ENCODE results near the gene MSTN. TPM values are rescaled to one million over a fixed set of nuclear protein-coding genes. Genes with fewer than 3 reads are reported as not detected.
A peak's percentile ranks its signal among the peaks of the same experiment; 100 is the strongest.

The MSTN gene
- total RNA-seq, 1 donor from 2014 or later: not detected

DNA sequence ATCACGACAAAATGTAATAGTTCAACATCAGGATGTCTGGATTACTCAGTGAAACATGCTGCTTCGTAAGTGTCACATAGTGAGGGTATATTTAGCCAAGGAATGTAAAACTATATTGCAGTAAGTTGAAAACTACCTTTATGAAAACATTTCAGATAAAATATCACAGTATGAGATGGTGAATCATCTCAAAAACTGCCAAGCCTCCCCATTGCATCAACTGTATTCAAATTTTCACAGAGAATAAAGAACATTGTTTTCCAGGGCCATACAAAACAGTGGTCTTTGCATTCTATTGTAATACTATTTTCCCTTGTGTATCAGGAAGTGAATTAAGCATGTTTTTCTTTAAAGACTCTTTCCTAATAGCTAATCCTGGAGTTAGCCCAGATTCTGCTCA, 47.6 kb upstream of the MSTN start:
- Histone ChIP-seq H3K36me3 (ENCODE audit: insufficient read depth, low read length) (no peaks in the 10 kb centered on the region), H3K4me1 (ENCODE audit: insufficient read depth, low read length) (no peaks in the 10 kb centered on the region), H3K4me2 (ENCODE audit: low read length) (peak overlapping the region; percentile 38), H3K27ac (ENCODE audit: low read depth, low read length) (peak overlapping the region; percentile 45), H2AFZ (ENCODE audit: low read depth, low read length) (no peak overlapping the region), H3K4me3 (ENCODE audit: insufficient read depth, low read depth, low read length) (no peak overlapping the region), H3K9me3 (ENCODE audit: insufficient read depth, low read depth, low read length) (no peaks in the 10 kb centered on the region), H3K27me3 (ENCODE audit: insufficient read depth, low read length) (no peaks in the 10 kb centered on the region), H3K9ac (ENCODE audit: low read length) (no peak overlapping the region), H4K20me1 (ENCODE audit: insufficient read depth, low read length) (no peaks in the 10 kb centered on the region), H3K79me2 (ENCODE audit: insufficient read depth, low read length) (no peaks in the 10 kb centered on the region)
- H3K4me3 Mint-ChIP-seq (ENCODE audit: unreplicated experiment): no peak overlapping the region
- H3K27me3 Mint-ChIP-seq (ENCODE audit: low read depth, unreplicated experiment): no peaks in the 10 kb centered on the region
- no peak overlapping the region for H3K27ac Mint-ChIP-seq (ENCODE audit: unreplicated experiment)
- peak; percentile 58 for FAIRE-seq
- DNase-seq (ENCODE audit: low read depth): peak; percentile 47
- H3K4me1 Mint-ChIP-seq (ENCODE audit: low read depth, unreplicated experiment): no peaks in the 10 kb centered on the region
- H3K36me3 Mint-ChIP-seq (ENCODE audit: low read depth, unreplicated experiment): no peaks in the 10 kb centered on the region
- no peak for TF ChIP-seq EZH2 (IDR thresholded peaks at IDR 0.05; ENCODE audit: insufficient read depth, low read length)
- TF ChIP-seq CTCF (IDR thresholded peaks at IDR 0.05; ENCODE audit: insufficient read depth, low read depth, low read length): no peak
- no peaks in the 10 kb centered on the region for H3K9me3 Mint-ChIP-seq (ENCODE audit: unreplicated experiment)

DNA sequence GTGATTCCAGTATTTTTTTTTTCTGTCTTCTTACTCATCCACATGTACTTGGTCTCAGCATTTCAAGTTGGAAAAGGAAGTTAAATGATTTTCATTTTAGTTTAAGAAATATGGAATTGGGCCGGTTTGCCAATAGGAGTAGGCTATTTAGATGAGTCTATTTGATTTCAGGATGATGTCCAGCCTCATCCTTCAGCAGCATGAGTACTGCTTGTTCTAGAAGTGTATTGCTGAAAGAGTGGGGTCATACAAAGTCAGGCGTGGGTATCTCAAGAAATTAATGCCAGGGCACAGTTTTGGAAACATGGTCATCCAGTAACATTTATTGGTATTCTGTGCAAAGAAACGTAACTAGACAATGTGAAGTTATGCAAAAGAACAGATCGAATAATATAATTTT, 44.9 kb upstream of the MSTN start:
- no peaks in the 10 kb centered on the region for H3K4me1 ChIP-seq (ENCODE audit: insufficient read depth, low read length)
- no peak overlapping the region for H3K4me3 ChIP-seq (ENCODE audit: insufficient read depth, low read depth, low read length)
- no peaks in the 10 kb centered on the region for H3K36me3 Mint-ChIP-seq (ENCODE audit: low read depth, unreplicated experiment)
- H3K27ac ChIP-seq (ENCODE audit: low read depth, low read length): no peak overlapping the region
- no peak overlapping the region for H3K27ac Mint-ChIP-seq (ENCODE audit: unreplicated experiment)
- no peak overlapping the region for H2AFZ ChIP-seq (ENCODE audit: low read depth, low read length)
- H3K36me3 ChIP-seq (ENCODE audit: insufficient read depth, low read length): no peaks in the 10 kb centered on the region
- no peak for FAIRE-seq
- no peaks in the 10 kb centered on the region for H3K27me3 ChIP-seq (ENCODE audit: insufficient read depth, low read length)
- H3K4me2 ChIP-seq (ENCODE audit: low read length): no peak overlapping the region
- TF ChIP-seq CTCF (IDR thresholded peaks at IDR 0.05; ENCODE audit: insufficient read depth, low read depth, low read length): no peak
- no peak for TF ChIP-seq EZH2 (IDR thresholded peaks at IDR 0.05; ENCODE audit: insufficient read depth, low read length)
- no peaks in the 10 kb centered on the region for H3K79me2 ChIP-seq (ENCODE audit: insufficient read depth, low read length)
- no peaks in the 10 kb centered on the region for H3K4me1 Mint-ChIP-seq (ENCODE audit: low read depth, unreplicated experiment)
- no peaks in the 10 kb centered on the region for H4K20me1 ChIP-seq (ENCODE audit: insufficient read depth, low read length)
- no peak overlapping the region for H3K4me3 Mint-ChIP-seq (ENCODE audit: unreplicated experiment)
- no peaks in the 10 kb centered on the region for H3K27me3 Mint-ChIP-seq (ENCODE audit: low read depth, unreplicated experiment)
- H3K9ac ChIP-seq (ENCODE audit: low read length): no peak overlapping the region
- peaks cover 6% of the 10 kb centered on the region for H3K9me3 Mint-ChIP-seq (ENCODE audit: unreplicated experiment)
- no peaks in the 10 kb centered on the region for H3K9me3 ChIP-seq (ENCODE audit: insufficient read depth, low read depth, low read length)
- DNase-seq (ENCODE audit: low read depth): no peak

GRCh38 chr2:190106783-190107182, 44.3 kb upstream of the MSTN start:
- no peaks in the 10 kb centered on the region for H3K9me3 ChIP-seq (ENCODE audit: insufficient read depth, low read depth, low read length)
- TF ChIP-seq CTCF (IDR thresholded peaks at IDR 0.05; ENCODE audit: insufficient read depth, low read depth, low read length) (no peak), EZH2 (IDR thresholded peaks at IDR 0.05; ENCODE audit: insufficient read depth, low read length) (no peak)
- H3K4me1 Mint-ChIP-seq (ENCODE audit: low read depth, unreplicated experiment): no peaks in the 10 kb centered on the region
- H3K27ac ChIP-seq (ENCODE audit: low read depth, low read length): no peak overlapping the region
- peaks cover 10% of the 10 kb centered on the region for H3K9me3 Mint-ChIP-seq (ENCODE audit: unreplicated experiment)
- no peak overlapping the region for H3K4me3 ChIP-seq (ENCODE audit: insufficient read depth, low read depth, low read length)
- no peaks in the 10 kb centered on the region for H3K27me3 ChIP-seq (ENCODE audit: insufficient read depth, low read length)
- no peak overlapping the region for H3K4me2 ChIP-seq (ENCODE audit: low read length)
- no peaks in the 10 kb centered on the region for H4K20me1 ChIP-seq (ENCODE audit: insufficient read depth, low read length)
- H3K27ac Mint-ChIP-seq (ENCODE audit: unreplicated experiment): no peak overlapping the region
- no peaks in the 10 kb centered on the region for H3K36me3 Mint-ChIP-seq (ENCODE audit: low read depth, unreplicated experiment)
- no peaks in the 10 kb centered on the region for H3K79me2 ChIP-seq (ENCODE audit: insufficient read depth, low read length)
- no peak overlapping the region for H3K9ac ChIP-seq (ENCODE audit: low read length)
- H3K4me1 ChIP-seq (ENCODE audit: insufficient read depth, low read length): no peaks in the 10 kb centered on the region
- no peaks in the 10 kb centered on the region for H3K36me3 ChIP-seq (ENCODE audit: insufficient read depth, low read length)
- no peak overlapping the region for H3K4me3 Mint-ChIP-seq (ENCODE audit: unreplicated experiment)
- H2AFZ ChIP-seq (ENCODE audit: low read depth, low read length): no peak overlapping the region
- FAIRE-seq (no peak), DNase-seq (ENCODE audit: low read depth) (no peak)
- no peaks in the 10 kb centered on the region for H3K27me3 Mint-ChIP-seq (ENCODE audit: low read depth, unreplicated experiment)
